ENCODE measurements around the gene HARS1.
"Not testable (repeated sequence)": the region's sequence is repeated elsewhere in the genome, so short reads cannot be mapped to it uniquely, and the experiment has no call there.

Gene HARS1, protein sequence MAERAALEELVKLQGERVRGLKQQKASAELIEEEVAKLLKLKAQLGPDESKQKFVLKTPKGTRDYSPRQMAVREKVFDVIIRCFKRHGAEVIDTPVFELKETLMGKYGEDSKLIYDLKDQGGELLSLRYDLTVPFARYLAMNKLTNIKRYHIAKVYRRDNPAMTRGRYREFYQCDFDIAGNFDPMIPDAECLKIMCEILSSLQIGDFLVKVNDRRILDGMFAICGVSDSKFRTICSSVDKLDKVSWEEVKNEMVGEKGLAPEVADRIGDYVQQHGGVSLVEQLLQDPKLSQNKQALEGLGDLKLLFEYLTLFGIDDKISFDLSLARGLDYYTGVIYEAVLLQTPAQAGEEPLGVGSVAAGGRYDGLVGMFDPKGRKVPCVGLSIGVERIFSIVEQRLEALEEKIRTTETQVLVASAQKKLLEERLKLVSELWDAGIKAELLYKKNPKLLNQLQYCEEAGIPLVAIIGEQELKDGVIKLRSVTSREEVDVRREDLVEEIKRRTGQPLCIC

DNA sequence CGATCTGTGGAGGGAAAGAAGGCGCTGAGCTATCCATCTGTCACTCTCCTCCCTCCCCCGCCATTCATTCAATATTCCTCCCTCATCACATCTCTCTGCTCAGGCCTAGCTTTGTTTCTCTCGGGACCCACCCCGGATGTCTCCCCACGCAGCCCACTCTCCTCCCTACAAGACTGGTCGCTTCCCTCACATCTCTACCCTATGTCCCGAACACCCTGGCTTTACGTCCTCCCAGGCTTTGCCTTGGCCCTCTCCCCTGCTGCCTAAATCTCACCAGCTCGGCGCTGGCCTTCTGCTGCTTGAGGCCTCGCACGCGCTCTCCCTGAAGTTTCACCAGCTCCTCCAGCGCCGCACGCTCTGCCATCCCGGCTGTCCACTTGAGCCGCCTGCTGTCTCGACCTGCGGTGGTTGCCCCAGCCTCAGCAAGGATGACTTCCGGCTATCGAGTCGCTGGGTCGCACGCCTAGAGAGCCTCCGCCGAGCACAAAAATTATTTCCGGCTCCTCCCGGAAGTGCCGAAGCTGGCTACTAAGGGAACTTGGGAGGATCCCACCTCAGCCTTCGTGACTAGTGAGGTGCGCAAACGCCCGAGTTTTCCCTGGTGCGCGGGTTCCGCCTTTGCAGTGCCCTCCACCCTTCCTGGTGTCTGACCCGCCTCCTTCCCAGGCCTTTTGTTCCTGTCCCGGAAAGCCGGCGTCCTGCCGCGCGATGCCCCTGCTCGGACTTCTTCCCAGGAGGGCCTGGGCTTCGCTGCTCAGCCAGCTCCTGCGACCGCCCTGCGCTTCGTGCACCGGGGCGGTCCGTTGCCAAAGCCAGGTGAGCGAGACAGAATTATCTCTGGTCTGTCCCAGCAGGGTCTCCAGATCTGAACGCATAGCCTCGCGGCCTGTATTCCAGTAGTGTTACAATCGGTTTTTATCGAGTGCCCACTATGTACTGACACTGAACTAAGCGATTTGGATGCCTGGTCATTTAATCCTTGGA is at the start of gene HARS1, which contains the start of gene HARS2:
HARS1 (minus strand) TSS at position 430 of the 984 bp plus-strand sequence; CDS start at position 364, 66 bp downstream.
HARS2 (plus strand) TSS at position 515 of the 984 bp plus-strand sequence; CDS start at position 709, 194 bp downstream.
- no peak for FAIRE-seq

DNA sequence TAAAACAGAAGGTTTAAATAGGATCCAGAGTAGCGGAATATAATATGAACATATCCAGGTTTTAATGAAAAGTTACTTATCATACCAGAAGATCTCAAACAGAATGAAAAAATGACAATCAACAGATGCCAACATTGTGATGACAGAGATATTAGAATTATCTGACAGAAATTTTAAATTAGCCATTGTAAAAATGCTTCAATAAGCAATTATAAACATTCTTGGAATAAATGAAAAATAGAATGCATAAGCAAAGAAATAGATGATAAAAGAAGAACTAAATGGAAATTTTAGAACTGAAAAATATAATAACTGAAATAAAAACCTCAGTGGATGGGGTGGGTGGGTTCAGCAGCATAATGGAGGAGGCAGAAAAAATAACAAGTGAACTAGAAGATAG is 46.3 kb upstream of the HARS1 start:
- FAIRE-seq, result no peak

DNA sequence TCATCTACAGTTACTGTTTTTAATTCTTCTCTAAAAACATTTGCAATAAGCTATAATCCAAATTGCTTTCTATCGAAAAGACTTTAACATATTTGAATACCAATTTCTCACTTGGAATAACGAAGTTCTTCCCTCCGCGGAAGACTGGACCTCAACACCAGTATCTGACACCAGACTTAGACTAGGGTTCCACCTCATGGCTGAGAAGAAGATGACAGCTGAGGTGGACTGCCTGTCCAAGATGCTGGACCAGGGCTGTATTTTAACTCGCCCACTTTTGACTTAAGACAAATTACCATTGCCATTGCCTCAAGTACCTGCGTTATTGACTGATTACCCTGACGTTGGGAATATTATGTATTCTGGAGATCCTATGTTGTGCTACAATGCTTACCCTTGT is 43.2 kb upstream of the HARS1 start:
- peak; percentile 34 for FAIRE-seq

DNA sequence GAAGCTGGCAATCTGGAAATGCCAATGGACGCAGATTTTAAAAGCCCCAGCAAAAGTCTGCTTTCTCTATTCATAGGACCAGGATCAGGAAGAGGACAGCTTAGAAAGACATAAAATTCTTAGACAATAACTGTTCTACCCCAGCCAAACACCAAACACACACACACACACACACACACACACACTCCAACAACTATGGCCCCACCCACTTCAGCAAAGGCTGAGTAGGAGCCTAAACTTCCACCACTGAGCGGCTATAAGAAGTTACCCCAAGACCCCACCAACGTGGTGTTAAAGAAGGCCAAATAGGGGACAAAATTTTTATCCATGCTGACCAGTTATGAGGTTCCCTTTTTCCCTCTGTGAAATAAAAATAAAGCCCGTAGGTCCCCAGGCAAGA is 41.9 kb upstream of the HARS1 start:
- FAIRE-seq, result no peak

- FAIRE-seq, result no peak
Measured at GRCh38 chr5:140725799-140726471, 34.8 kb upstream of the HARS1 start.

DNA sequence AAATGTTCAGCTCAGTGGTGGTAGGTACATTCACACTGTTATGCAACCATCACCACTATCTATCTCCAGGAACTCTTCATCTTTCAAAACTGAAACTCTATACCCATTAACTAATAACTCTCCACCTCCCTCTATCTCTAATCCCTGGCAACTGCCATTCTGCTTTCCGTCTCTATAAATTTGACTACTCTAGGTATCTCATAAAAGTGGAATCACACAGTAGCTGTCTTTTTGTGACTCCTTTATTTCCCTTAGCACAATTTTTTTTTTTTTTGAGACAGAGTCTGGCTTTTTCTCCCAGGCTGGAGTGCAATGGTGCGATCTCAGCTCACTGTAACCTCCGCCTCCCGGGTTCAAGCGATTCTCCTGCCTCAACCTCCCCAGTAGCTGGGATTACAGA is 30.2 kb upstream of the HARS1 start:
- FAIRE-seq, result not testable (repeated sequence)

DNA sequence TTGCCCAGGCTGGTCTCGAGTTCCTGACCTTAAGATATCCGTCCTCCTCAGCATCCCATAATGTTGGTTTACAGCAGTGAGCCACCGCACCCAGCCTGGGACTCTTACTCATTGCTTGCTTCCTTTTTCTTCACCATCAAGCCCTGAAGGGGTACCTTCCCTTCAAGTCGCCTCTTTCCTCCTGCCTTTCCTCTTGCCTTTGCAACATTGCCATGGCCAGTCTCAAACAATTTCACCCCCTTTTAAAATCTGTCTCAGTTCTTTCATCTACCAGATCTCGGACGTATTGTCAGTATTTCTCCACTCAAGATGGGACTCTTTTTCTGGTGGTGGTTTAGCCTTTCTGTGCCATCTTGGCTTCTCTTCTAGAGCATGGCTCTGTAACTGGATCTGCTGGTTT is 29.6 kb upstream of the HARS1 start:
- not testable (repeated sequence) for FAIRE-seq

DNA sequence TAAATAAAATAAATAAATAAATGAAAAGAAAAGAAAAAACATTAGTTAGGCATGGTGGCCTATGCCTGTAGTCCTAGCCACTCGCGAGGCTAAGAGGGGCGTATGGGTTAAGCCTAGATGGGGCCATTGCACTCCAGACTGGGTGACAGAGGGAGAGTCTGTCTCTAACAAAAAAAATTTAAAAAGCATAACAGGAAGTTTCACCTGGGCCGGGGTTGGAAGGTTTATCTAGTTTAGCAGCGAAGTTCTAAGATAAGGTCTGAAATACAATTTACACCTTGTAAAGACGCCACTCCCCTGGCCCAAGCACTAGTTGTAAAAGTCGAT is 27.1 kb upstream of the HARS1 start:
- no peak for FAIRE-seq

DNA sequence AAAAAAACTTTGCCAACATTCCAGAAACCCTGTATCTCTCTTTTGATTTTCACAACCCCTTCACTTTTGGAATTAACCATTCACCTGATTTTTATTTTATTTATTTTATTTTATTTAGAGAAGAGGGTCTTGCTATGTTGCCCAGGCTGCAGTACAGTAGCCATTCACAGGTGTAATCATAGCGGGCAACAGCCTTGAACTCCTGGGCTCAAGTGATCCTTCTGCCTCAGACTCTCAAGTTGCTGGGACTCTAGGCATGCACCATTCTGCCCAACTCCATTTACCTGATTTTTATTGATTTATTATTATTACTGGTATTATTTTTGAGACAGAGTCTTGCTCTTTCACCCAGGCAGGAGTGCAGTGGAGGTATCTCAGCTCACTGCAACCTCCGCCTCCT is 25.1 kb upstream of the HARS1 start:
- FAIRE-seq, result not testable (repeated sequence)

- no peak for FAIRE-seq
Measured at GRCh38 chr5:140713562-140714094, 22.5 kb upstream of the HARS1 start.

DNA sequence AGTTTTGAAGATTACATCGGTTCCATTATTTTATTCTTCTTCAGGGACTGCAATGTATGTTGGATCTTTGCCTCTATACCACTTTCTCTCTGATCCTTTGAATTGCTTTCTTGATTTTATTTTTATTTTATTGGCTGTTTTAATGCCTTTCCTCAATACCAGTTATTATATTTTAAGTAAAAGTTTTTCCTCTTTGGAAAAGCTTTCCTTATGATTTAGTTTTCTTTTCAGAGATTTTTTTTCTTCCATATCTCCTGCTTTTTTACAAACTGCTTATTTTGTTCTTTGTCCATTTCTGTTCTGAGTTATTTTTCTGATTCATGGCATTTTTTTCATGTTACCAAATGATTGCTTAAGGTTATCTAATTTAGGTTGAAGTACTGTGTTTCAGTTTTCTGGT is 20.6 kb upstream of the HARS1 start:
- no peak for FAIRE-seq

- peak; percentile 84 for FAIRE-seq
Measured at GRCh38 chr5:140710899-140711552, 19.9 kb upstream of the HARS1 start.

- not testable (repeated sequence) for FAIRE-seq
Measured at GRCh38 chr5:140708787-140709186, 17.6 kb upstream of the HARS1 start.

GRCh38 chr5:140707812-140708211 is 16.6 kb upstream of the HARS1 start:
- FAIRE-seq, result no peak

- peak; percentile 97 for FAIRE-seq
Measured at GRCh38 chr5:140700177-140701144, 9.3 kb upstream of the HARS1 start, which contains the start of gene ZMAT2. Gene ZMAT2 (plus strand): TSS chr5:140700447. CDS start chr5:140700461, 14 bp downstream.

DNA sequence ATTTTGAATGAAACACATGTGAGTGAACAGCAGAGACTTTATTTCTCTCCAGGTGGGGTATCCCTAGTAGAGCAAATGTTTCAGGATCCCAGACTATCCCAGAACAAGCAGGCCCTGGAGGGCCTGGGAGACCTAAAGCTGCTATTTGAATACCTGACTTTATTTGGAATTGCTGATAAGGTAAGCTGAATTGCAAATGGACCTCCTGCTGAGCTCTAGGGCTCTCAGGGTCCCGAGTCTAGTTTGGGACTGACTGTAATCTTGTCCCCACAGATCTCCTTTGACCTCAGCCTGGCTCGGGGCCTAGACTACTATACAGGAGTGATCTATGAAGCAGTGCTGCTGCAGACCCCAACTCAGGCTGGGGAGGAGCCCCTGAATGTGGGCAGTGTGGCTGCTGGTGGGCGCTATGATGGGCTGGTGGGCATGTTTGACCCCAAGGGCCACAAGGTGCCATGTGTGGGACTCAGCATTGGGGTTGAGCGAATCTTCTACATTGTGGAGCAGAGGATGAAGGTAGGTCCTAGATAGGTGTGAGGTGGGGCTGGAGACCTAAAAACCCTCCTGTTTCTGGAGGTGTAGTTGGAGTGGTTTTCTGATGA is 5.8 kb upstream of the HARS1 start:
- no peak for FAIRE-seq

DNA sequence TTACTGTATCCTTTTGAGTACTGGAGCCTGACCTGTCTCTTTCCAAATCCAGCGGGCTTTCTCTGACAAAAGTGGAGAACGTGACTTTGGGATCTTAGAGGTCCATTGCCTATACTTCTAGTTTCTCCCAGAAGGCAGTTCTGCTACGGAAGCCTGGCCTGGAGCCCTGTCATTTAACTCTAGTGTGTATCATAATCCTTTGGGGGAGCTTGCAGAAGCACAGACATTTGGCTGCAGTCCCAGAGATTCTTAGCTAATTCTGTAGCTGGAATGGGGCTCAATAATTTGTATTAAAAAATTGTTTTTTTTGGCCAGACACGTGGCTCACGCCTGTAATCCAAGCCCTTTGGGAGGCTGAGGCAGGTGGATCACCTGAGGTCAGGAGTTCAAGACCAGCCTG is 3.1 kb upstream of the HARS1 start:
- FAIRE-seq, result no peak

DNA sequence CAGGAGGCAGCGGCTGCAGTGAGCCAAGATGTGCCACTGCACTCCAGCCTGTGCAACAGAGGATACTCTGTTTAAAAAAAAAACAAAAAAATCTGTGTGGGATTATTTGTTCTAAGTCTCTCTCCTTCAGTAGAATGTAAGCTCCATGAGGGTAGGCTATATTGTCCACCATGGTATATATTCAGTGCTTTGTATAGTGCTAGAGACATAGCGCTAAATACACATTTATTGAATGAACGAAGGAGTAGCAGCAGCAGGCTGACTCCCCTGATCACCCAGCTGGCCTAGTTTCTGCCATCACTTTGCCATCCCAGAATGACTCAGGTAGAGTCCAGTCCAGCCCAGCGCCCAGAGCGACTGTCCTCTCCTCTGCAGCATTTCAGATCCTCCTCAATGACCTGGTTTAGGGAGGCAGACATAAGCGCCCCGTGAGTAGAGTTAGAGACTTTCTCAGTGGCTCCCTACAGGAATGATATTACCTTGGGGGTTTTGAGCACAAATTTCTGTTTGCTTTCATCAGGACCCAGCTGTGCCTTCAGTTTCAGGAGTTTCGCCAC is 716 bp downstream of the HARS1 start:
- FAIRE-seq, result no peak

DNA sequence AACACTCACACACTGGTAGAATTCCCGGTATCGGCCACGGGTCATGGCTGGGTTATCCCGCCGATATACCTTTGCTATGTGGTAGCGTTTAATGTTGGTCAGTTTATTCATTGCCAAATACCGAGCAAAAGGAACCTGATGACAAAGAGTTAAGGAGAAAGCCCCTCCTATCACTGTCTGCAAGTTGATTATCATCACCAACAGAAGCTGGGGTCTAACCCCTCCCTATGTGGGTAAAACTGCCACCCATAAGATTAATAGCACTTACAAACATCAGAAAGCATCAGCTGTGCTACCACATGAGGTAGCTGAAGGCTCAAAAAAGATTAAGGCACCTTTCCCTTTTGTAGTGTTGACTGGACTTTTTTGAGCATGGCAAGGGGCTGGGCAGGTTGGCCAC is 12.2 kb downstream of the HARS1 start:
- FAIRE-seq, result no peak

- no peak for FAIRE-seq
Measured at GRCh38 chr5:140677947-140678346, 13.2 kb downstream of the HARS1 start.
